Urinary bladder (tissue), 4 donors: ENCODE measurements around the gene NR1I2. TPM values are rescaled to one million over a fixed set of nuclear protein-coding genes. Genes with fewer than 3 reads are reported as not detected.

ENCODE experiments used
- DNase-seq: peaks from one replicate; pipeline ENCODE4 v3.0.0-alpha.2; 2015; ENCODE audit errors: extremely low spot score
- H3K27ac ChIP-seq: one replicate; pipeline ENCODE4 v1.5.1; 2013; ENCODE audit warnings: low read depth, mild to moderate bottlenecking, moderate library complexity
- H3K36me3 ChIP-seq: one replicate; pipeline ENCODE4 v1.6.1; 2013; ENCODE audit warnings: mild to moderate bottlenecking, moderate library complexity; ENCODE audit not compliant: insufficient read depth
- H3K4me1 ChIP-seq: one replicate; pipeline ENCODE4 v1.6.1; 2013; ENCODE audit warnings: mild to moderate bottlenecking, moderate library complexity; ENCODE audit not compliant: insufficient read depth
- H3K4me3 ChIP-seq: one replicate; pipeline ENCODE4 v1.5.1; 2013; ENCODE audit warnings: low read depth, low read length
- WGBS: extraction: QIAGEN DNeasy Blood & Tissue Kit; methylation state at CpG from one replicate; pipeline ENCODE4 v1.1.7; 2013; 5-methylcytosine and 5-hydroxymethylcytosine counted together
- polyA plus RNA-seq: library from polyadenylated mRNA; stranded (reverse); fragments of 200-250 nt; gene quantifications from one replicate; pipeline ENCODE4 v1.2.3, GENCODE V29; 2013
- total RNA-seq: library from RNA; depleted of rRNA; stranded (reverse); fragments of >200 nt; gene quantifications from one replicate; pipeline ENCODE4 v1.2.3, GENCODE V29; 2014
- donor health status: healthy with polysubstance abuse.
- donor health status: healthy.

Gene NR1I2
- 0.11 TPM for total RNA-seq
- polyA plus RNA-seq = 0.11 TPM

DNA sequence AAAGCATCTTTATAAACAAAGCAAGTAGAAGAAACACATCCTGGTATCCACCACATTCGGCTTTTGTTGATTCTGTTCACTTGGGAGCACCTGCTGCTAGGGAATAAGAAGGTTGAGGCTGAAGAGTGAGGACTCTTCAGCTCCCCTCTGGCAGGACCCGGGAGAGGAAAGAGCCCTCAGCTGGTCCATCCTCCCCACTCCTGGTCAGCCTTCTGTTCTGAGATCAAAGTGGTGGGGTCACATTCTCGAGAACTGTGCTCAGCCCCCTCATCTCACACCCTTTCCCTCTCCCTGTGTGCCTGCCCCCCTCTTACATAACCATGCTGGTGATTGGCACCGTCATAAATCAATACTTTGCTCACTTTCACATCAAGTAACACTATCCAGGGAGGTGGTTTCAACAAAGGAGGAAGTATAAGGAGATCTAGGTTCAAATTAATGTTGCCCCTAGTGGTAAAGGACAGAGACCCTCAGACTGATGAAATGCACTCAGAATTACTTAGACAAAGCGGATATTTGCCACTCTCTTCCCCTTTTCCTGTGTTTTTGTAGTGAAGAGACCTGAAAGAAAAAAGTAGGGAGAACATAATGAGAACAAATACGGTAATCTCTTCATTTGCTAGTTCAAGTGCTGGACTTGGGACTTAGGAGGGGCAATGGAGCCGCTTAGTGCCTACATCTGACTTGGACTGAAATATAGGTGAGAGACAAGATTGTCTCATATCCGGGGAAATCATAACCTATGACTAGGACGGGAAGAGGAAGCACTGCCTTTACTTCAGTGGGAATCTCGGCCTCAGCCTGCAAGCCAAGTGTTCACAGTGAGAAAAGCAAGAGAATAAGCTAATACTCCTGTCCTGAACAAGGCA lies at the start of gene NR1I2:
NR1I2 (plus strand) TSS at position 772 of the 869 bp plus-strand sequence.
- no peak within 1 kb of the TSS for H3K4me3 ChIP-seq
- 80% methylated on average over 10 of the region's 10 CpGs for WGBS
- no peaks in the 10 kb centered on the region for H3K36me3 ChIP-seq
- H3K27ac ChIP-seq = no peak within 1 kb of the TSS
- no peak for DNase-seq
- H3K4me1 ChIP-seq = no peaks in the 10 kb centered on the region

- Histone ChIP-seq H3K4me3 (no peak overlapping the region), H3K27ac (no peak overlapping the region), H3K36me3 (no peaks in the 10 kb centered on the region), H3K4me1 (no peaks in the 10 kb centered on the region)
- WGBS = 90% methylated on average over 5 of the region's 5 CpGs
- DNase-seq = no peak
Observed at GRCh38 chr3:119733812-119734211, 48.1 kb upstream of the NR1I2 start.

DNA sequence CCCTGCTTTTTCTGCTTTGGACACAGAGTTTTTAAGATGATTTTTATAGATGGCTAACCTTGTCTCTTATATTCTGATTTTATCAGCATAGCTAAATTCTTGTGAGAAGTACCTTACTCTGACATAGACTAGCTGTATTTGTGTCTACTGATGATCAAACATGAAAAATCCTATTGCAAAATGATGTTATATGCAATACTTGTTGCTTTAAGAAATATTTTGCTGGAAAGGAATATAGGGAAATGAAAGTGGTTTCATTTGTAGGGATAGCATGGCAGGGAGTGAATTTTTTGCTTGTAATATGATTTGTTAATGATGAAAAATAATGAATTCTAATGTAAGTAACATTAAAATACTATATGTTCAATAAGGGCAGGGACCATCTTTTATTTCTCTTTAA lies 43.2 kb upstream of the NR1I2 start:
- Histone ChIP-seq H3K27ac (no peak overlapping the region), H3K4me3 (no peak overlapping the region), H3K36me3 (no peaks in the 10 kb centered on the region), H3K4me1 (no peaks in the 10 kb centered on the region)
- DNase-seq = no peak

- WGBS = 85% methylated on average over 5 of the region's 5 CpGs
- Histone ChIP-seq H3K36me3 (no peaks in the 10 kb centered on the region), H3K4me1 (no peaks in the 10 kb centered on the region), H3K27ac (no peak overlapping the region), H3K4me3 (no peak overlapping the region)
- no peak for DNase-seq
Observed at GRCh38 chr3:119741657-119742590, 40.0 kb upstream of the NR1I2 start.

GRCh38 chr3:119743921-119744320 lies 38.0 kb upstream of the NR1I2 start:
- no peak for DNase-seq
- Histone ChIP-seq H3K4me3 (no peak overlapping the region), H3K36me3 (no peaks in the 10 kb centered on the region), H3K27ac (no peak overlapping the region), H3K4me1 (no peaks in the 10 kb centered on the region)
- 94% methylated on average over 10 of the region's 10 CpGs for WGBS

GRCh38 chr3:119745942-119746341 lies 36.0 kb upstream of the NR1I2 start:
- Histone ChIP-seq H3K27ac (no peak overlapping the region), H3K4me3 (no peak overlapping the region), H3K4me1 (no peaks in the 10 kb centered on the region), H3K36me3 (no peaks in the 10 kb centered on the region)
- 95% methylated on average over 1 of the region's 1 CpG for WGBS
- DNase-seq = no peak

- no peak overlapping the region for H3K4me3 ChIP-seq
- 60% methylated on average over 3 of the region's 3 CpGs for WGBS
- DNase-seq = no peak
- H3K27ac ChIP-seq = no peak overlapping the region
- H3K4me1 ChIP-seq = no peaks in the 10 kb centered on the region
- H3K36me3 ChIP-seq = no peaks in the 10 kb centered on the region
Observed at GRCh38 chr3:119746423-119746822, 35.5 kb upstream of the NR1I2 start.

DNA sequence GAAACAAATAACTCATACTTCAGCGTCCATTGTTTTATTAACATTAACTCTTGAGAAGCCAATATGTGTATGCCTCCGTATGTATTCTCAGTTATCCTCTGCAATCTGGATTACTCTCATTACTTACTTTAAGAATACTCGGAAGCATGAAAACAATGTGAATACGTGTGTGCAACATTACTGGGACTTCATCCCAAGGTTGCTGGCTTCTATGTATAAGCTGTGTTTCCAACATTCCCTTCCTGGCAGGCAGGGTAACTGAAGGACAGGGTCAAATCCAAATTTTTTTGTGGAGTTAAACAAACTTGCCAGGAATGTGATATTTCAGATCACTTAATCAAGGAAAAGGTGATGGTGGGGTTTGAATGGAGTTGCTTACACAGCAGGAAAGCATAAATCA lies 34.5 kb upstream of the NR1I2 start:
- DNase-seq = no peak
- no peaks in the 10 kb centered on the region for H3K4me1 ChIP-seq
- WGBS = 73% methylated on average over 4 of the region's 4 CpGs
- no peak overlapping the region for H3K4me3 ChIP-seq
- no peak overlapping the region for H3K27ac ChIP-seq
- no peaks in the 10 kb centered on the region for H3K36me3 ChIP-seq

DNA sequence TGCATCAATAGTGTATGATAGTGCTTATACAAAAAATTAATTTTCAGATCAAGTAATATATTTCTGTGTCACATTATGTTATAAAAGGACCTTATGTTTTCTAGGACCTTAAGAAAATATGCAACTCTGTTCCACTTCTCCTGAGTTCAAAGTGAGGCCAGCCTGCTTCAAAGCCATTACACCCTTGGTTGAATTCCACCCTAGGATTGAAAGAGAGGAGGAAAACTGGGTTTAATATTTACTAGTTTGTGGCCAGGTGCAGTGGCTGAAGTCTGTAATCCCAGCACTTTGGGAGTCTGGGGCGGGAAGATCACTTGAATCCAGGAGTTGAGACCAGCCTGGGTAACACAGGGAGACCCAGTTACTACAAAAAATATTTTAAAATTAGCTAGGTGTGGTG lies 32.9 kb upstream of the NR1I2 start:
- Histone ChIP-seq H3K27ac (no peak overlapping the region), H3K4me3 (no peak overlapping the region), H3K36me3 (no peaks in the 10 kb centered on the region), H3K4me1 (no peaks in the 10 kb centered on the region)
- 94% methylated on average over 1 of the region's 1 CpG for whole genome bisulfite sequencing
- no peak for DNase-seq

DNA sequence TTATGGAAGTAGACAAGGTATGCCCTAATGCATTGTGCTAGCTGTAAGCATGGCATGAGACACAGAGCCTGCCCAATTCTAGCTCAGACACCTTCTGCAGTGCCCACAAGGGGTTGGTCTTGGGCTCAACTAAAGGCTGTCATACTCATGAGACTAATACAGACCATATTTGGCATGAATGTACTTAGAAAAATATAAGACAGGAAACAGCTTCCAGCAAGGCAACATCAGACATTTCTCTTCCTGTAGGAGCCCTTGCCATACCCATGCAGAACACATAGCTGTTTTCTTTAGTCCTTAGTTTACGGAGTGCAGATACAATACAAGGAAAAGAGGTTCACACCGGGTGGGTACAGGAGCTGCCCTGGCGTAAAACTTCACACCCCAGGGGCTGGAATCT lies 30.5 kb upstream of the NR1I2 start:
- H3K27ac ChIP-seq = no peak overlapping the region
- no peak for DNase-seq

GRCh38 chr3:119759962-119760361 lies 21.9 kb upstream of the NR1I2 start:
- no peak for DNase-seq
- 82% methylated on average over 1 of the region's 1 CpG for WGBS
- no peak overlapping the region for H3K4me3 ChIP-seq
- H3K36me3 ChIP-seq = peaks cover 2% of the 10 kb centered on the region
- H3K27ac ChIP-seq = no peak overlapping the region
- H3K4me1 ChIP-seq = no peaks in the 10 kb centered on the region

More for the DNA sequence above, 30.5 kb upstream of the NR1I2 start:
- H3K4me1 ChIP-seq = no peaks in the 10 kb centered on the region
- WGBS = 76% methylated on average over 3 of the region's 3 CpGs
- H3K36me3 ChIP-seq = no peaks in the 10 kb centered on the region
- no peak overlapping the region for H3K4me3 ChIP-seq

DNA sequence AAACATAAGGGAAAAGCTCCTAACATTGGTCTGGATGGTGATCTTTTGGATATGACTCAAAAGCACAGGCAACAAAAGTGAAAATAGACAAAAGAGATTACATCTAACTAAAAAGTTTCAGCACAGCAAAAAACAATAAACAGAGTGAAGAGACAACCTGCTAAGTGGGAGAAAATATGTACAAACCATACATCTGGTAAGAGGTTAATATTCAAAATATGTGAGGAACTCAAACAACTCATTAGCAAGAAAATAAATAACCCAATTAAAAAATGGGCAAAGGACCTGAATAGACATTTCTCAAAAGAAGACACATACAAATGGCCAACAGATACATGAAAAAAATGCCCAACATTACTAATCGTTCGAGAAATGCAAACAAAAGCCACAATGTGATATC lies 19.0 kb upstream of the NR1I2 start:
- WGBS = 93% methylated on average over 2 of the region's 2 CpGs
- Histone ChIP-seq H3K27ac (no peak overlapping the region), H3K4me3 (no peak overlapping the region), H3K36me3 (peaks cover 2% of the 10 kb centered on the region), H3K4me1 (no peaks in the 10 kb centered on the region)
- DNase-seq = no peak

DNA sequence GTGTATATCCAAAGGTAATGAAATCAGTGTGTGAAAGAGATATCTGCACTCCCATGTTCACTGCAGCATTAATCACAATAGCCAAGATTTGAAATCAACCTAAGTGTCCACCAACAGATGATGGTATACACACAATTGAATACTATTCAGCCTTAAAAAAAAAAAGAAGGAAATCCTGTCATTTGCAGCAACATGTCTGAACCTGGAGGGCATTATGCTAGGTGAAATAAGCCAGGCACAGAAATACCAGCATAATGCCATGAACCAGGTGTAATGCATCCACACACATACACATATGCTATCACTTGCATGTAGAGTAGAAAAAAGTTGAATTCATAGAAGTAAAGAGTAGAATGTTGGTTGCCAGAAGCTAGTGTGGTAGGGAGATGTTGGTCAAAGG lies 18.4 kb upstream of the NR1I2 start:
- Histone ChIP-seq H3K36me3 (no peaks in the 10 kb centered on the region), H3K4me1 (no peaks in the 10 kb centered on the region), H3K4me3 (no peak overlapping the region), H3K27ac (no peak overlapping the region)
- DNase-seq = no peak

GRCh38 chr3:119765239-119765638 lies 16.7 kb upstream of the NR1I2 start:
- H3K36me3 ChIP-seq = no peaks in the 10 kb centered on the region
- H3K4me1 ChIP-seq = no peaks in the 10 kb centered on the region
- no peak overlapping the region for H3K27ac ChIP-seq
- no peak for DNase-seq
- H3K4me3 ChIP-seq = no peak overlapping the region
- 93% methylated on average over 1 of the region's 1 CpG for WGBS
